ENCODE data around the gene ADNP.
A peak's percentile ranks its signal among the peaks of the same experiment; 100 is the strongest.

ADNP gene

DNA sequence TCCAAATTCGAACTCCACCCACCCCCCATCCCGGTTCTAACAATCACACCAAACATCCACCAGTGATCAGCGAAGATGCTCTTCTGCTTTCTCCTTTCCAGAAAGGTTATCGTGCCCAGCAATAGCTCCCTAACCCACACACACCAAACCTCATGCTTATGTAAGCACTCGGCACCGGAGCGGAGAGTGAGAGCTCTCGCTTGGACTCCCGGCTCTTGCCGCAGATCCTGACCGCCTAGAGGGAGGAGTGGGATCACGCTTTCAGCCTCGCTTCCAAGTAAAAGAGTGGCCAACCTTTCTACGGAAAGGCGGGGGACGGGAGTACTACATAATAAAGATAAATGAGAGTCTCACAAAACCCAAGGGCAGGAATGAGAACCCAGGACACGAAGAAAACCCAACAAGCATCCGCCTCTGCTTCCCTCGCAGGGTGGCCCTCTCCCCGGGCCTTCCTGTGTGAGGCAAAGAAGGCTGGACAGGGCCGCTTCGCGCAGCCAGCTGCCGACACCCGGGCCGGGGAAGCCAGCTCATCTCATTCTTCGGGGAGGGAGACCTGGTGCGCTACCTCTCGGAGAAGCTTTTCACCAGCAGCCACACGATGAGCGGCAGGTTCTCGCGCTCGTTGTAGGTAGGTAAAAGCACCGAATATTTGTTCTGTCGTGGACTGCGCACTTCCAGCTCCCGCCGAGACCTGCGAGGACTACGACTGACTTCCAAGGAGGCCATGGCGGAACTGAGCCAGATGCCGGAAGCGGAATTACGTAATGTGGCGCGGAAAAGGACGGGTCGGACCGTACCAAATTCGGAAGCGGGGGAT is 26.8 kb upstream of the ADNP start, which contains the start of gene DPM1:
TSS of gene DPM1 (minus strand) at position 735 of the 817 bp plus-strand sequence. CDS start at position 726, 9 bp downstream.
- Histone ChIP-seq H3K27me3 (ENCODE audit: insufficient read depth, low read length) (no peaks in the 10 kb centered on the region), H3K4me3 (ENCODE audit: low read length) (peak within 1 kb of the TSS; percentile 84), H3K4me1 (ENCODE audit: insufficient read depth, low read length) (peaks cover 30% of the 10 kb centered on the region), H2AFZ (ENCODE audit: low read depth, low read length) (peak within 1 kb of the TSS; percentile 69), H3K36me3 (ENCODE audit: insufficient read depth, low read length) (peaks cover 27% of the 10 kb centered on the region), H3K9me3 (ENCODE audit: low read length) (no peaks in the 10 kb centered on the region)

DNA sequence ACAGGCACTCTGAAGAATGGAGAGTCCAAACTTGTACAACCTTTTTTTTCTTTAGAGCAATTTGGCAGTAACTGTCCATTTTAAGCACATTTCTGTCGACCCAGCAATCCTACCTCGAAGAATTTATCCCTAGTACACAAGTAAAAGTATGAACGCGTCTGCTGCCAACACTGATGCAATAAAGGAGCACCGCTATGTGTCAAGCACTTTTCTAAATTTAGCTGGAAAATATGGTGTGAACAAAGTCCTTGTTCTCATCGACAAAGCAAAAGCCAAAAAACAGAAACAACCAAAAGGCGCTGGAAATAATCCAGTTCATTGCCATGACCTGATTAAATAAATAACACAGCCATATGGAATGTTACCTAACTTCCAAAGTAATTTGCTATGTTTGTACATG is 26.0 kb upstream of the ADNP start:
- H3K4me1 ChIP-seq (ENCODE audit: insufficient read depth, low read length): peaks cover 30% of the 10 kb centered on the region
- peaks cover 32% of the 10 kb centered on the region for H3K36me3 ChIP-seq (ENCODE audit: insufficient read depth, low read length)
- H2AFZ ChIP-seq (ENCODE audit: low read depth, low read length): no peak overlapping the region

DNA sequence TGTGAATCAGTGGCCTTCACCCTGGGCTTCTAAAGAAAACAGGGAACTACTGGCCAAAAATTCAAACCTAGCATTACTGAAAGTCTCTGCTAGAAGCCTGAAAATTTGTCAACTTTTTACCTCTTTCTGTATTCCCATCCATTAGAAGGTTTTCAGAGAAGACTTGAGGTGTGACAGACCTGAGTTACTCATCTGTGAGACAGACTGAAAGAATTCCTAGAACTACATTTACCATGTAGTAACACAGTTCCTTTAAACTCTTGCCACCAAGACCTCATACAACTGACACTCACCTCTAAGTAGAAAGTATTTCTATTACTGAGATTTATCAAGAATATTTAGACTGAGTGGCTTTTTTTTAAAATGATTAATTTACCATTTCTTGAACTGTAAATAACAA is 22.6 kb upstream of the ADNP start:
- Histone ChIP-seq H3K9me3 (ENCODE audit: low read length) (no peaks in the 10 kb centered on the region), H2AFZ (ENCODE audit: low read depth, low read length) (no peak overlapping the region), H3K27me3 (ENCODE audit: insufficient read depth, low read length) (no peaks in the 10 kb centered on the region), H3K4me1 (ENCODE audit: insufficient read depth, low read length) (peaks cover 15% of the 10 kb centered on the region), H3K36me3 (ENCODE audit: insufficient read depth, low read length) (peaks cover 51% of the 10 kb centered on the region), H3K4me3 (ENCODE audit: low read length) (no peak overlapping the region)

More for the DNA sequence above, 26.0 kb upstream of the ADNP start:
- peak overlapping the region; percentile 84 for H3K4me3 ChIP-seq (ENCODE audit: low read length)
- H3K9me3 ChIP-seq (ENCODE audit: low read length): no peaks in the 10 kb centered on the region
- no peaks in the 10 kb centered on the region for H3K27me3 ChIP-seq (ENCODE audit: insufficient read depth, low read length)

GRCh38 chr20:50953196-50953595 is 22.0 kb upstream of the ADNP start:
- no peak overlapping the region for H3K4me3 ChIP-seq (ENCODE audit: low read length)
- H3K4me1 ChIP-seq (ENCODE audit: insufficient read depth, low read length): peaks cover 15% of the 10 kb centered on the region
- peaks cover 54% of the 10 kb centered on the region for H3K36me3 ChIP-seq (ENCODE audit: insufficient read depth, low read length)
- no peaks in the 10 kb centered on the region for H3K27me3 ChIP-seq (ENCODE audit: insufficient read depth, low read length)
- no peaks in the 10 kb centered on the region for H3K9me3 ChIP-seq (ENCODE audit: low read length)
- H2AFZ ChIP-seq (ENCODE audit: low read depth, low read length): no peak overlapping the region

DNA sequence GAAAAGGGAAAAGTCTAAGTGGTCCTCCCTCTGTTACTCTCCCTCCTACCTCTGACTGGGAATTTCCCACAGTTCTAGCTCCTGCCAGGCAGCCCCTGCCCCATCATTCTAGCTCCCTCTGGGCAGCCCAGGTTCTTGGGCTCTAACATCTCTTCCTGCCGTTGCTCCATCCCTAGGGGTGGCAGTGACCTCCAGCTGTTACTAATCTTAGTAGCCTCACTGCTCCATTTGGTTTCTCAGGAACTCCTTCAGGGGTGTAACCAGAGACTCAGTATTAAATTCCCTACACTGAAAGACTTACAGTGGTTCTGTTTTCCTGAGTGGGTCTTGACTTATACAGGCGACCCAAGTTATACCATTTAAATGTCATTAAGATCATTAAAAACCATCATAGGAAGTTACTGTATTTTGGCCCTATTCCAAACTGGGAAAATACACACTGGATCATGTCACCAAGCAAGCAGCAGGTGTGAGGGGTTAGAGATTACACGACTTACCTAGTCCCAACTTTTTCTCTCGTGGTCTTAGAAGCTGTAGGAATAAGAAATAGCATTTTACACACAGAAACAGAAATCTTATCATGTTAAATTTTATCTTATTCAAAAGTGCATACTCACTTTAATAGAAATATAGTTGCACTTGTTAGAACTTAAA is 17.0 kb upstream of the ADNP start:
- Histone ChIP-seq H3K27me3 (ENCODE audit: insufficient read depth, low read length) (no peaks in the 10 kb centered on the region), H3K4me3 (ENCODE audit: low read length) (no peak overlapping the region), H2AFZ (ENCODE audit: low read depth, low read length) (no peak overlapping the region), H3K4me1 (ENCODE audit: insufficient read depth, low read length) (no peaks in the 10 kb centered on the region), H3K36me3 (ENCODE audit: insufficient read depth, low read length) (peaks cover 78% of the 10 kb centered on the region), H3K9me3 (ENCODE audit: low read length) (no peaks in the 10 kb centered on the region)

- Histone ChIP-seq H3K4me1 (ENCODE audit: insufficient read depth, low read length) (no peaks in the 10 kb centered on the region), H3K9me3 (ENCODE audit: low read length) (no peaks in the 10 kb centered on the region), H3K27me3 (ENCODE audit: insufficient read depth, low read length) (no peaks in the 10 kb centered on the region), H3K36me3 (ENCODE audit: insufficient read depth, low read length) (peaks cover 69% of the 10 kb centered on the region), H2AFZ (ENCODE audit: low read depth, low read length) (no peak overlapping the region), H3K4me3 (ENCODE audit: low read length) (no peak overlapping the region)
Observed at GRCh38 chr20:50943069-50943468, 11.8 kb upstream of the ADNP start.

DNA sequence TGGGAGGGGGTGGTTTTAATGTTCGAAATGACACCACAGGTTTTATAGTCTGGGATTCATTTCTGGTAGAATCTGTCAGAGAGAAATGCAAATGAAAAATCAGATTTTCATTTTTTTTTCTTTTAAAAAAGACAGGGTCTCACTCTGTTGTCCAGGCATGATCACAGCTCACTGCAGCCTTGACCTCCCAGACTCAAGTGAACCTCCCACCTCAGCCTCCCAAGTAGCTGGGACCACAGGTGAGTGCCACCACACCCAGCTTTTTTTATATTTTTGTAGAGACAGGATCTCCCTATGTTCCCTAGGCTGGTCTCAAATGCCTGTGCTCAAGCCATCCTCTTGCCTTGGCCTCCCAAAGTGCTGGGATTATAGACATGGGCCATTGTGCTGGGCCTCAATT is 2.4 kb upstream of the ADNP start:
- H3K9me3 ChIP-seq (ENCODE audit: low read length): no peaks in the 10 kb centered on the region
- H3K27me3 ChIP-seq (ENCODE audit: insufficient read depth, low read length): no peaks in the 10 kb centered on the region
- H3K4me3 ChIP-seq (ENCODE audit: low read length): no peak overlapping the region
- peaks cover 10% of the 10 kb centered on the region for H3K4me1 ChIP-seq (ENCODE audit: insufficient read depth, low read length)
- H3K36me3 ChIP-seq (ENCODE audit: insufficient read depth, low read length): peaks cover 55% of the 10 kb centered on the region
- H2AFZ ChIP-seq (ENCODE audit: low read depth, low read length): no peak overlapping the region

DNA sequence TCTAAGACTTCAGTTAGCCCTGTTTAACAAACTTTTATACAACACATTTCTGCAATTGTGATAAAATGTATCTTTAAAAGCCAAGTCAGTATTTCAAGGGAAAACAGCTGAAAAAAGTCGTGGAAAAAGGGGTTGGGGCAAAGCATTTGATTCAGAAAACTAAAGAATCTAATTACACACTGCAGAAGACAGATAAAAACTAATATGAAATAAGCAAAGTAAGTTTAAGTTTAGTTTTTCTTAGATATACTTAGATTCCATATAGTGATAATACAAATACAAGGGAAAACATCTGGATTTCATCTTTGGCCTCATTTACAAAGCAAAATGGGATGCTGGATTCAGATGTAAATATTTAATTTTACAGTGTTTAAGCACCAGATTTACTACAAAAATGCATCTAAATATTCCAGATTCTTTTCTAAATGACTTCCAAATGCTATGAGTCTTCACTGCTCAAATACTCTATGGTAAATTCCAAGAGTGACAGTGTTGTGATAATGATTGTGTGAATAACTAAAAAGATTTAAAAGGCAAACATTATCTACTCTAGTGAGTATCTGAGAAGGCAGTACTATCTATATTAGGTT is 1.5 kb upstream of the ADNP start:
- peaks cover 60% of the 10 kb centered on the region for H3K36me3 ChIP-seq (ENCODE audit: insufficient read depth, low read length)
- no peak overlapping the region for H3K4me3 ChIP-seq (ENCODE audit: low read length)

GRCh38 chr20:50932016-50932485 is 814 bp upstream of the ADNP start:
- Histone ChIP-seq H3K27me3 (ENCODE audit: insufficient read depth, low read length) (no peaks in the 10 kb centered on the region), H3K36me3 (ENCODE audit: insufficient read depth, low read length) (peaks cover 61% of the 10 kb centered on the region), H3K4me3 (ENCODE audit: low read length) (no peak overlapping the region), H2AFZ (ENCODE audit: low read depth, low read length) (peak overlapping the region; percentile 39), H3K4me1 (ENCODE audit: insufficient read depth, low read length) (peaks cover 20% of the 10 kb centered on the region), H3K9me3 (ENCODE audit: low read length) (no peaks in the 10 kb centered on the region)

More for the DNA sequence above, 1.5 kb upstream of the ADNP start:
- H3K4me1 ChIP-seq (ENCODE audit: insufficient read depth, low read length): peaks cover 16% of the 10 kb centered on the region
- H3K27me3 ChIP-seq (ENCODE audit: insufficient read depth, low read length): no peaks in the 10 kb centered on the region
- H2AFZ ChIP-seq (ENCODE audit: low read depth, low read length): no peak overlapping the region
- no peaks in the 10 kb centered on the region for H3K9me3 ChIP-seq (ENCODE audit: low read length)

DNA sequence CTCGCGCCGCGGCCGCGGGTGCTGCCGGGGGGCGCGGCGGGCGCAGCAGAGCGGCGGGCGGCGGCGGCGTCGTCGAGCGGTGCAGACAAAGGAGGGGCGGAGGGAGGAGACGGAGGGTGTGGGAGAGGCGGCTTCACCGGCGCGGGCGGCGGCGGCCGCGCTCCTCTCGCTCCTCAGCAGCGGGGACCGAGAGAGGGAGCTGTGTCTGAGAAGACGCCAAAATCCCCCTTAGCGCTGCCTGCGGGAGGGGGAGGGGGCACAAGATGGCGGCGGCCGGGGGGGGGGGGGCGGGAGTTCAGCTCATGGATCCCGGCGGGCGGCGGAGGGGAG is 296 bp downstream of the ADNP start:
- H3K27me3 ChIP-seq (ENCODE audit: insufficient read depth, low read length): no peaks in the 10 kb centered on the region
- peak overlapping the region; percentile 91 for H3K4me3 ChIP-seq (ENCODE audit: low read length)
- H3K9me3 ChIP-seq (ENCODE audit: low read length): no peaks in the 10 kb centered on the region
- H3K4me1 ChIP-seq (ENCODE audit: insufficient read depth, low read length): peaks cover 20% of the 10 kb centered on the region
- no peak overlapping the region for H2AFZ ChIP-seq (ENCODE audit: low read depth, low read length)
- peaks cover 58% of the 10 kb centered on the region for H3K36me3 ChIP-seq (ENCODE audit: insufficient read depth, low read length)

DNA sequence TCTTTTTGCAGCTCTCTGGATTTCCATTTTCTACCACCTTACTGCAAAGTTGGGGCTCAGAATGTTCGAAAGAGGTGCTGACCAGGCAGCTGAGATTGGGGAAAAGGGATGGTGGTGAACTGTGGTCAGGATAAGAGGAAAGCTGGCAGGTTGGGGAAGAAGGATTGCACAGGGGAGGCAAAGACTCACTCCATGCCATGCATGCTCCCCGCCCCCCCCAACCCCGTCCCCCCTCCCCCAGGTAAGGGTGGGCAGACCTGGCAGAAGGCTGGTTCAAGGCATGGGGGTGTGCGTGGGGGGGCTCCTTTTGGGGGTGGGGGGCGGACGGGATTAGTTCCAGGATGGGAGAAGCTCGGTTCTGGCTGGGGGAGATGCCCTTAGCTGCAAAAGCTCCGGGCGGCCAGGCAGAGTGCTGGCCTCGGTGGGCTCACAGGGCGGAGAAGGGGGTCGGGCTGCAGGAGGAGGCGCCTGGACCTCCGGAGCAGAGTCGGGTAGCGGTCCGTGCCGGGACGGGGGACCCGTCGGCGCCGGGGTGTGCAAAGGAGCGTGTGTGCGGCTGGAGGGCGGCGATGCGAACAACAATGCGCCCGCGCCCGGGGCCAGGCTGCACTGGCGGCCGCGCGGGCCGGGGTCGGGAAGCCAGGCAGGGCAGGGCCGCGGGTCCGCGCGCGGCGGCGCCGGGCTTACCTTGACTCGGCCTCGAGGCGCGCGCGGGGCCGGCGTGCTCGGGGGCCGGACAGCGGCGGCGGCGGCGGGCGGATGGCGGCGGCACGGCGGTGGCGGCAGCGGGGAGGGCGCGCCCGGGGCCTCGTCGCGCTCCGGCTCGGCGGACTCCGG is 880 bp downstream of the ADNP start:
- Histone ChIP-seq H3K4me3 (ENCODE audit: low read length) (peak overlapping the region; percentile 91), H3K36me3 (ENCODE audit: insufficient read depth, low read length) (peaks cover 58% of the 10 kb centered on the region), H3K4me1 (ENCODE audit: insufficient read depth, low read length) (peaks cover 20% of the 10 kb centered on the region), H2AFZ (ENCODE audit: low read depth, low read length) (no peak overlapping the region), H3K27me3 (ENCODE audit: insufficient read depth, low read length) (no peaks in the 10 kb centered on the region), H3K9me3 (ENCODE audit: low read length) (no peaks in the 10 kb centered on the region)

GRCh38 chr20:50929299-50930138 is 1.7 kb downstream of the ADNP start:
- peaks cover 20% of the 10 kb centered on the region for H3K4me1 ChIP-seq (ENCODE audit: insufficient read depth, low read length)
- H3K9me3 ChIP-seq (ENCODE audit: low read length): no peaks in the 10 kb centered on the region
- H3K36me3 ChIP-seq (ENCODE audit: insufficient read depth, low read length): peaks cover 60% of the 10 kb centered on the region

More at GRCh38 chr20:50929299-50930138, 1.7 kb downstream of the ADNP start:
- Histone ChIP-seq H3K27me3 (ENCODE audit: insufficient read depth, low read length) (no peaks in the 10 kb centered on the region), H3K4me3 (ENCODE audit: low read length) (peak overlapping the region; percentile 91), H2AFZ (ENCODE audit: low read depth, low read length) (no peak overlapping the region)
